Subcutaneous adipose tissue (tissue), 4 donors: Measurements from ENCODE around the gene RNF222. TPM values are rescaled to one million over a fixed set of nuclear protein-coding genes. Genes with fewer than 3 reads are reported as not detected.

Experiments used
- CTCF ChIP-seq: fragments of 450-650 bp; IDR thresholded peaks from one replicate; pipeline ENCODE4 v1.5.1; 2016; ENCODE audit warnings: low read depth, mild to moderate bottlenecking, control low read depth, antibody characterized with exemption, moderate library complexity
- total RNA-seq, 4 donors: library from RNA; depleted of rRNA; stranded (reverse); fragments of >200 nt; gene quantifications; one replicate each; pipeline ENCODE4 v1.1.0, GENCODE V29; 2016

RNF222 gene
- total RNA-seq, 4 donors from 2014 or later: not detected

- TF ChIP-seq CTCF: no peak
Measured at GRCh38 chr17:8384801-8385378, 12.7 kb downstream of the RNF222 start.

- TF ChIP-seq CTCF: no peak
Measured at GRCh38 chr17:8383143-8383822, 14.3 kb downstream of the RNF222 start, which contains the start of gene RPL26. Gene RPL26, minus strand, starts transcription at chr17:8383193. Its CDS starts 883 bp downstream, at chr17:8382310.

GRCh38 chr17:8382880-8383142 is 14.8 kb downstream of the RNF222 start:
- no peak for TF ChIP-seq CTCF

GRCh38 chr17:8382052-8382879 is 15.4 kb downstream of the RNF222 start:
- TF ChIP-seq CTCF: no peak

- TF ChIP-seq CTCF: no peak
Measured at GRCh38 chr17:8380049-8380448, 17.6 kb downstream of the RNF222 start.

- no peak for TF ChIP-seq CTCF
Measured at GRCh38 chr17:8377422-8377821, 20.2 kb downstream of the RNF222 start.

- no peak for TF ChIP-seq CTCF
Measured at GRCh38 chr17:8376271-8377067, 21.2 kb downstream of the RNF222 start, which contains the start of gene KRABD2. Gene KRABD2, minus strand, starts transcription at chr17:8376704.
